Fibroblast of lung (primary cell): ENCODE measurements around the gene LMF1.

Experiments
- CTCF ChIP-seq, 2 donors: IDR thresholded peaks in 1 of 2; conservative IDR thresholded peaks in 1 of 2; 1 replicate in 1 of 2; 2 replicates in 1 of 2; pipeline ENCODE4 v1.5.1; 2011 to 2012; ENCODE audit warnings: low read length in 2 of 2, control low read depth in 1 of 2, inconsistent platforms in 1 of 2, low read depth in 1 of 2, mild to moderate bottlenecking in 1 of 2
- EZH2 ChIP-seq: IDR thresholded peaks from 2 replicates; pipeline ENCODE4 v1.5.1; 2012; ENCODE audit warnings: low read length, control low read depth, mild to moderate bottlenecking; ENCODE audit errors: missing control alignments

GRCh38 chr16:926715-927114, 44.1 kb downstream of the LMF1 start:
- TF ChIP-seq CTCF (conservative IDR thresholded peaks at IDR 0.05 in 1 of 2, IDR thresholded peaks at IDR 0.05 in 1 of 2; ENCODE audit: low read depth in 1 of 2, low read length in 2 of 2) (no peak), EZH2 (no peak)
